HG02938 (cell line): ENCODE results near the gene KCNG2.

ENCODE experiments used
- ATAC-seq: cut with Tn5 transposase; IDR thresholded peaks from one replicate; pipeline ENCODE4 v1.9.1; 2021; ENCODE audit warnings: mild to moderate bottlenecking, moderate library complexity; ENCODE audit not compliant: unreplicated experiment

The KCNG2 gene

DNA sequence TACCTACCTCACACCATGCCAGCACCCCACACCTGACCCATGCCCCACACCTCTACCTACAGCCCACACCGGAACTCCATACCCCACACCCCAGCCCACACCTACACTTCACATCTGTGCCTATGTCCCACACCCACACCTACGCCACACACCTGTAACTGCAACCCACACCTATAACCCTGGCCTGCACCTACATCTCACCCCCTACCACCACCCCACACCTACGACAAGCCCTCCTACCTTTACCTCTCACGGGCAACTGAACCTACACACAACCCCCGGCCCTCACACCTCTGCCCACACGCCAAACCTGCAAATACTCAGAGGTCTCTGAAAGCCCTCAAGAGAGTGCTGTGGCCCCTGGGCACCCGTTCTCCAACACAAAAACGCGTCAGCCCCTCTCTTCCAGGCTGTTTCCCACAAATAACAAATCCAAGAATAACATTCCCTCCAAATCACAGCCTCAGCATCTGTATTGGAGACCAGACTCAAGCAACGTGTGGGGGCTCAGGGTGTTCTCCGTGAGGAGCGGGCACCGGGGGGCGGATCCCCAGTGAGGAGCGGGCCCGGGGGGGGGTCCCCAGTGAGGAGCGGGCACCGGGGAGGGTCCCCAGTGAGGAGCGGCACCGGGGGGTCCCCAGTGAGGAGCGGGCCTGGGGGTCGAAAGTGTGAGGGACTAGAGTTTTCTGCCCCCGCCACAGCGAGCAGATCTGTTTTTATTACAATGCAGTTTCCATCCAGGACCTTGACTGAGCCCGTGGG lies 120.3 kb downstream of the KCNG2 start:
- no peak for ATAC-seq

DNA sequence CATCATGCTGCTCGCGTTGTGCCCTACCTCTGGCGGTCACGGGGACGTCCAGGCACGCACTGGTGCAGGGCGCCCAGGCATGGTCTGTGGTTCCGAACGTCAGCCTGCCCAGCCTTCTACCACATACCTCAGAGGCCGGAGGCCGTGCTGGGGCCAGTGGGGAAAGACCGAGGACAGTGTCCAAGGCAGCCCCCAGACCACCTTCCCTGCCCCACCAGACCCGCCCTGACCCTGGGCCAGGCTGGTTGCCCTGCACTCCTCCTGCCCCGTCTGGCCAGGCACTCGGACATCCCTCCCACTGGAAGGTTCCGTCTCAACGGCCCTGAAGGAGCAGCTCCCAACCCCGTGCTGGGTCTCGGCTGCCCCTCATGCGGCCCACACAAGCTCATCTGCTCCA lies 120.9 kb downstream of the KCNG2 start:
- ATAC-seq = no peak

DNA sequence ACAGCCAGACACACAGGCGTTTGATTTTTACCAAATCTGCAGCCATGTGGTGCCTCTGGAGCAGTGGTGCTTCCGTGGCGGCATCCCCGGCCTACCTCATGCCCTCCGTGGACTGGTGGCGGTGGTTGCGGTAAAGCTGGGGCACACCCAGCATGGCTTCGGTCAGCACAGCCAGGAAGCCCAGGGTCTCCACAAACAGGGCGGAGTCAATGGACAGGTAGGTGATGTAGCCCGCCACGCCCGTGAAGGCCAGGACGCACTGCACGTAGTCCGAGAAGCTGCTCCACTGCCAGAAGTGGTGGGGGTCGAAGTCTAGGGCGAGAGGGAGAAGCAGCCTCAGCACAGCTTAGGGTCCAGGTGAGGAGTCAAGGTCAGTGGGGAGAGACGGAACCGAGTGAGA lies 121.4 kb downstream of the KCNG2 start:
- ATAC-seq = no peak

GRCh38 chr18:79921984-79922965 lies 124.5 kb downstream of the KCNG2 start:
- no peak for ATAC-seq

GRCh38 chr18:79922971-79923411 lies 125.3 kb downstream of the KCNG2 start:
- ATAC-seq = no peak

GRCh38 chr18:79923896-79924585 lies 126.3 kb downstream of the KCNG2 start:
- ATAC-seq = no peak

DNA sequence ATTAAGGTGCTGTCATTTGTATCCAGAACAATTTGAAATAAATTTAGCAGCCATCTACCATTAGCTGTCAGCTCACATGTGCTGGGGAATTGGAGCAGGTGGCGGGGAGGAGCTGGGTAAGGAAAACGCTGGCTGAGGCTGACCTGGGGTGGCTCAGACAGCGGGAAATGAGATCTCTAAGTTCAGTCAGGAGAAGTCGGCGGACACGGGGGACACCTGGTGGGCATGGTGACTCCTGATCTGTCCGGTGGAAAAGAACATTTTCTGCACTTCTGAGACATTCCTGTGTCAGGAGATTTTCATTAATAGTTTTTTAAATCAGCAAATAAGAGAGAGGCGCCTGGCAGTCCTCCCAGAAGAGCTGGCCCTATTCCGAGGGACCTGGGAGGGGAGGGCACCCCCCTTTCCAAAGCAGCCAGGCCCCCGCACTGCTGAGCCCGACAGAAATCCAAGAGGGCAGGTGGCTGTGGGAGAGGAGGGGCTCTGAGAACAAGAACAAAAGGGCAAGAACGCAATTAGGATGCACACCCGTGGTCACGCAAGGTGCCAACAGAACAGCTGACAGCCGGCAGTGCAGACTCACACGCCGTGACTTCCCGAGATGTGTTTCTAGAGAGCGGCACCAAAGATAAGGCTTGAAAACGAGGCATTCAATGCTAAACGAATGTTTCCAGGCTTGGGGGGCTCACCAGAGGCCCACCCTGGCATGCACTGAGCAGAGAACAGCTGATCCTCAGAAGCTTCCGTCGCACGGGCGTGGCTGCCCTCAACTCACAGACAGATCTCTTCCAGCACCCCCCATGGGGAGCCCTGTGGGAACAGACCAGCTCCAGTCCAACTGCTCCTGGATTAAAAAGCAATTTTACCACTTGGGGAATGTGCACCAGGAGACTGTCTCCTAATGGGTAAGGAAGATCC lies 127.3 kb downstream of the KCNG2 start:
- no peak for ATAC-seq

GRCh38 chr18:79926306-79926705 lies 128.6 kb downstream of the KCNG2 start:
- ATAC-seq = no peak

GRCh38 chr18:79926715-79927606 lies 129.2 kb downstream of the KCNG2 start:
- ATAC-seq = no peak

GRCh38 chr18:79927607-79928562 lies 130.1 kb downstream of the KCNG2 start:
- no peak for ATAC-seq

- no peak for ATAC-seq
Measured at GRCh38 chr18:79928563-79928960, 130.8 kb downstream of the KCNG2 start.

GRCh38 chr18:79930020-79930642 lies 132.4 kb downstream of the KCNG2 start:
- ATAC-seq = no peak

DNA sequence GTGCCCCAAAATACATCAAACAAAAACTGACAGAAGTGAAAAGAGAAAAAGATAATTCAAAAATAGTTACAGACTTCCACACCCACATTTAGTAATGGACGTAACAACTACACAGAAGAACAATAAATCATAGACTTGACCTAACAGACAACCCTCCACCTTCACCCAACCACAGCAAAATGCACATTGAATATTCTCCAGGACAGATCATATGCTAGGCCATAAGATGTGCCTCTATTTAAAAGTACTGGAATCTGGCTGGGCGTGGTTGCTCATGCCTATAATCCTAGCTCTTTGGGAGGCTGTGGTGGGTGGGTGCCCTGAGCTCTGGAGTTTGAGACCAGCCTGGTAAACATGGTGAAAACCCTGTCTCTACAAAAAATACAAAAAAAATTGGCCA lies 133.7 kb downstream of the KCNG2 start:
- ATAC-seq = no peak

- ATAC-seq = no peak
Measured at GRCh38 chr18:79932907-79933306, 135.2 kb downstream of the KCNG2 start.

DNA sequence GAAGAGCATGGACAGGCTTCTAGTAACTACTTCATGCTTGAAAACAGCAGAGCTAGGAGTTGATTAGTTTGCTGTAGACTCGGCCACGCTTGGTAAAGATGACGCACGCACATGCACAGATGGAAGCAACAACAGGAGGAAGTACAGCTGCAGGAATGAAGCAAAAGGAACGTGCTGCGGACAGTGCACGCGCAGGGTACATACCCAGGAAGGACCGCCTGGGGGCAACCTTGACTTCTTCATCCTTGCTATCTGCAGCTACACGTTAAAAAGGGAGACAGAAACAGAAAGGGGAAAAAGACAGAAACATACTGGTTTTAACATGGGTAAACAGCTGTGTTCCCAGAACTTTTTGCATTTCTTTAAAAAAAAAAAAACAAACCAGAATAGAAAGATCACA lies 136.0 kb downstream of the KCNG2 start:
- no peak for ATAC-seq

GRCh38 chr18:79934311-79935097 lies 136.8 kb downstream of the KCNG2 start:
- no peak for ATAC-seq

DNA sequence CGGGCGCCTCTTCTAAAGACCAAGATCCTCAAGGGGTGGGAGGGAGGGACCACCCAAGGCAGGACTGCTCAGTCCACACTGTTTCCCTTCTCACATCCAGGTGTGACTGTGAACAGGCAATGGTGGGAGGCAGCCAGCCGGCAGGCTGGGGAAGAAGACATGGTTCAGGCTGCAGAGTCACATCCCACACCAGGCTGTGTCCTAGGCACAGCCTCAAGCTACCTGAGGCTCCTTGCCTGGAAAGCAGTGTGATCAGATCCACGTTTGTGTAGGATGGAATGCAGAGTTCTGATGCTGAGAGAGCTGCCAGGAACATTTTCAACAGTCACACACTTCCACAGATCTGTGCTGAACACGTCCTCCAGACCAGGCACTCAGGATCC lies 137.4 kb downstream of the KCNG2 start:
- ATAC-seq = no peak
